Activated B cell treated with CpG ODN at 0.5 μM for 24 hours (primary cell): ENCODE results near the gene HOXB8. TPM values are rescaled to one million over a fixed set of nuclear protein-coding genes. Genes with fewer than 3 reads are reported as not detected.

Experiments
- ATAC-seq: fragments of 200-7000 bp; cut with Tn5 transposase; one replicate; pipeline ENCODE4 v1.10.0; 2021; ENCODE audit warnings: low read depth, mild to moderate bottlenecking, moderate library complexity
- CTCF ChIA-PET: fragments of 350-600 bp; sonication (Branson Sonifier 250); formaldehyde crosslinking; loops from one replicate; lab custom pipeline; 2021; ENCODE audit warnings: antibody characterized with exemption; lab: Charles Lee
- POLR2A ChIA-PET: fragments of 350-600 bp; sonication (Branson Sonifier 250); formaldehyde crosslinking; loops from one replicate; lab custom pipeline; 2021; ENCODE audit warnings: antibody characterized with exemption; lab: Charles Lee
- DNase-seq: peaks from one replicate; pipeline ENCODE4 v3.0.0; 2022
- H3K27ac Mint-ChIP-seq: one replicate; pipeline ENCODE4 v1.8.0; 2020; ENCODE audit warnings: mixed read lengths
- H3K27me3 Mint-ChIP-seq: one replicate; pipeline ENCODE4 v1.8.0; 2021; ENCODE audit warnings: mixed read lengths
- H3K36me3 Mint-ChIP-seq: one replicate; pipeline ENCODE4 v1.8.0; 2021; ENCODE audit warnings: low read depth, mixed read lengths
- H3K4me1 Mint-ChIP-seq: one replicate; pipeline ENCODE4 v1.8.0; 2021; ENCODE audit warnings: mixed read lengths
- H3K4me3 Mint-ChIP-seq: one replicate; pipeline ENCODE4 v1.8.0; 2020; ENCODE audit warnings: mild to moderate bottlenecking, mixed read lengths
- H3K9me3 Mint-ChIP-seq: one replicate; pipeline ENCODE4 v1.8.0; 2020; ENCODE audit warnings: mixed read lengths
- intact Hi-C: fragments of 100-400 bp; cut with micrococcal nuclease; formaldehyde crosslinking; loops from one replicate; pipeline ENCODE4 v1.15.1; 2024
- total RNA-seq: library from RNA; stranded (reverse); gene quantifications from 2 replicates; pipeline ENCODE4 v1.2.3, GENCODE V29; 2022
- TF ChIP-seq, protein P1 (sequence below): fragments of 200-600 bp; IDR thresholded peaks from one replicate; pipeline ENCODE4 v1.8.0; 2022; ENCODE audit warnings: antibody characterized with exemption, mild to moderate bottlenecking

The HOXB8 gene
- total RNA-seq, 1 donor from 2014 or later = not detected

DNA sequence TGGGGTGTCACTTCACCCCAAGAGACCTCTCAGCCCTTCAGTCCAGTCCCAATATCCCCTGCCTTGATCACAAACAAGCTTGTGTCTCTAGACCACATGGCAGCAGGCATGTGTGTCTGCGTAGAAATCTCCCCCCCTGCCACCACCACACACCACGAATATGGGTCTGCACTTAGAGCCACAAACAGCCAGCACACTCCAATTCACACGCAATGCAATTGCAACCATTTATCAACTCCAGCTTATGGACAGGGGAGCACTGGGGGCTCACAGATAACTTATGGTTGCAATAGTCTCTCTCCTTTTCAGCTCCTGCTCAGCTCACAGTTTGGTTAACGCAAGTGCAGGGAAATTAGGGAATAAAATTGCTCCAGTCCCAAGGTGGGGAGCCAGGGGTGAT, 8.5 kb upstream of the HOXB8 start:
- Mint-ChIP-seq H3K27me3 (peaks cover 67% of the 10 kb centered on the region), H3K36me3 (no peaks in the 10 kb centered on the region), H3K4me1 (peaks cover 21% of the 10 kb centered on the region), H3K4me3 (no peak overlapping the region), H3K27ac (no peak overlapping the region), H3K9me3 (no peaks in the 10 kb centered on the region)
- ChIA-PET POLR2A (interaction anchor here (0.6 kb wide), 2 partner anchors 526 to 1544 kb away, joined by 3 read pairs; no protein-coding TSS in a partner anchor), CTCF (interaction anchor here (1.3 to 2.4 kb wide), 3 partner anchors 9 to 13 kb away, joined by 3 to 9 read pairs (median 3); no protein-coding TSS in a partner anchor)
- DNase-seq (no peak), ATAC-seq (no peak)
- TF ChIP-seq, protein P1, sequence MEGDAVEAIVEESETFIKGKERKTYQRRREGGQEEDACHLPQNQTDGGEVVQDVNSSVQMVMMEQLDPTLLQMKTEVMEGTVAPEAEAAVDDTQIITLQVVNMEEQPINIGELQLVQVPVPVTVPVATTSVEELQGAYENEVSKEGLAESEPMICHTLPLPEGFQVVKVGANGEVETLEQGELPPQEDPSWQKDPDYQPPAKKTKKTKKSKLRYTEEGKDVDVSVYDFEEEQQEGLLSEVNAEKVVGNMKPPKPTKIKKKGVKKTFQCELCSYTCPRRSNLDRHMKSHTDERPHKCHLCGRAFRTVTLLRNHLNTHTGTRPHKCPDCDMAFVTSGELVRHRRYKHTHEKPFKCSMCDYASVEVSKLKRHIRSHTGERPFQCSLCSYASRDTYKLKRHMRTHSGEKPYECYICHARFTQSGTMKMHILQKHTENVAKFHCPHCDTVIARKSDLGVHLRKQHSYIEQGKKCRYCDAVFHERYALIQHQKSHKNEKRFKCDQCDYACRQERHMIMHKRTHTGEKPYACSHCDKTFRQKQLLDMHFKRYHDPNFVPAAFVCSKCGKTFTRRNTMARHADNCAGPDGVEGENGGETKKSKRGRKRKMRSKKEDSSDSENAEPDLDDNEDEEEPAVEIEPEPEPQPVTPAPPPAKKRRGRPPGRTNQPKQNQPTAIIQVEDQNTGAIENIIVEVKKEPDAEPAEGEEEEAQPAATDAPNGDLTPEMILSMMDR = no peak
- intact Hi-C loops = no loop called here

GRCh38 chr17:48622857-48623256, 7.8 kb upstream of the HOXB8 start:
- no peaks in the 10 kb centered on the region for H3K36me3 Mint-ChIP-seq
- H3K4me1 Mint-ChIP-seq = peaks cover 26% of the 10 kb centered on the region
- TF ChIP-seq, protein P1 = no peak
- peaks cover 66% of the 10 kb centered on the region for H3K27me3 Mint-ChIP-seq
- ChIA-PET POLR2A (interaction anchor here (0.6 kb wide), 2 partner anchors 526 to 1544 kb away, joined by 3 read pairs; no protein-coding TSS in a partner anchor), CTCF (interaction anchor here (1.3 to 2.4 kb wide), 3 partner anchors 10 to 21 kb away, joined by 3 to 9 read pairs (median 3); no protein-coding TSS in a partner anchor)
- no peak overlapping the region for H3K4me3 Mint-ChIP-seq
- DNase-seq = no peak
- H3K27ac Mint-ChIP-seq = no peak overlapping the region
- intact Hi-C loops = no loop called here
- H3K9me3 Mint-ChIP-seq = no peaks in the 10 kb centered on the region
- no peak for ATAC-seq

- H3K36me3 Mint-ChIP-seq = no peaks in the 10 kb centered on the region
- no peak overlapping the region for H3K4me3 Mint-ChIP-seq
- H3K9me3 Mint-ChIP-seq = no peaks in the 10 kb centered on the region
- ChIA-PET CTCF (interaction anchor here (1.3 to 4.0 kb wide), 6 partner anchors 11 to 271 kb away, joined by 3 to 16 read pairs (median 3); no protein-coding TSS in a partner anchor), POLR2A (no interaction called here)
- ATAC-seq = no peak
- intact Hi-C loops = no loop called here
- no peak overlapping the region for H3K27ac Mint-ChIP-seq
- no peak for DNase-seq
- peaks cover 26% of the 10 kb centered on the region for H3K4me1 Mint-ChIP-seq
- H3K27me3 Mint-ChIP-seq = peaks cover 67% of the 10 kb centered on the region
- TF ChIP-seq, protein P1 = no peak
Observed at GRCh38 chr17:48621410-48622392, 6.6 kb upstream of the HOXB8 start.

DNA sequence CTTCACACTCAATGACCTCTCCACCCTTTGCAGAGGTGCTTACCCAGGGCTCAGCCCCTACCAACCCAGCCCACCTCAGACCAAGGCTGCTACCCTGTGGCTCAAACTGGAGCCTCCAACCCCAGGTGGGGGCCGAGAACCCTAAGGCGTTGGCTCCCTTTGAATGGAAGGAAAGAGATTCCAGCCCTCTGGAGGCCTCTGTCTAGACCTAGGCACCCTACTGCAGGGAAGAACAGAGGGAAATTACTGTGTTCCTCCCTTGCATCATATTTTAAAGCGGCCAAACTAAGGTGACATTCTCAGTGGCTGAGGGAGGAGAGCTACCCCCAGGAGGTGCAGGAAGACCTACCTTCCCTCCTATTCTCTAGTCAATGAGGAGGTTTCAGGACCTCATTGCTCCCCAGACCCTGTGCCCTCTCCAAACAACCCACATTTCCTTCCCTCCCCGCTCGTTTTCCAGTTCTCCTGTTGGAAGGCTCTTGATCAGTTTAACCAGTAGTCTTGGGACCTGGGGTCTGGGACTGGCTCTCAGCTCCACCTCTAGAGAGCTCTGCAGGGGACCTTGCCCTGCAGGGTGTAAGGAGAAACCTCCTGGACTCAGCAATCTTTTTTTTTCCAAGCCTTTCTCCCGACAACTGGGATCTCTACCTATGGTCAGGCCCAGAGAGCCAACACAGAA, 5.5 kb upstream of the HOXB8 start:
- ChIA-PET CTCF (interaction anchor here (1.4 to 4.0 kb wide), 5 partner anchors 11 to 312 kb away, joined by 3 to 29 read pairs (median 16); partner anchors contain the start of gene HOXB5), POLR2A (no interaction called here)
- intact Hi-C loops = no loop called here
- TF ChIP-seq, protein P1 = no peak
- H3K27ac Mint-ChIP-seq = no peak overlapping the region
- peaks cover 18% of the 10 kb centered on the region for H3K4me1 Mint-ChIP-seq
- no peaks in the 10 kb centered on the region for H3K36me3 Mint-ChIP-seq
- H3K9me3 Mint-ChIP-seq = no peaks in the 10 kb centered on the region
- DNase-seq (no peak), ATAC-seq (no peak)
- no peak overlapping the region for H3K4me3 Mint-ChIP-seq
- peaks cover 76% of the 10 kb centered on the region for H3K27me3 Mint-ChIP-seq
